Esophagus muscularis mucosa (tissue), 3 donors: Measurements from ENCODE around the gene PDZRN3.

Source experiments
- CTCF ChIP-seq, 3 experiments: fragments of 200-600 bp in 2 of 3; fragments of 450-650 bp in 1 of 3; sonication (generic) in 2 of 3; IDR thresholded peaks; one replicate each; pipeline ENCODE4 v1.5.1; 2017 to 2019; ENCODE audit warnings: antibody characterized with exemption in 3 of 3, mild to moderate bottlenecking in 2 of 3, moderate library complexity in 1 of 3
- POLR2A ChIP-seq: fragments of 450-650 bp; IDR thresholded peaks from one replicate; pipeline ENCODE4 v1.6.1; 2017; ENCODE audit warnings: antibody characterized with exemption, moderate library complexity, mild to moderate bottlenecking, low read depth
- POLR2AphosphoS5 ChIP-seq, 2 donors: sonication (generic); formaldehyde crosslinking; IDR thresholded peaks; one replicate each; pipeline ENCODE4 v1.6.1; 2017; ENCODE audit warnings: antibody characterized with exemption in 2 of 2

- TF ChIP-seq CTCF (IDR thresholded peaks at IDR 0.05) (no peak), POLR2A (no peak), POLR2AphosphoS5 (IDR thresholded peaks at IDR 0.05) (no peak)
Observed at GRCh38 chr3:73552700-73553099, 72.0 kb downstream of the PDZRN3 start.
